Measurements from ENCODE around the gene STK32C. TPM values are rescaled to one million over a fixed set of nuclear protein-coding genes. Genes with fewer than 3 reads are reported as not detected.

STK32C gene
- polyA plus RNA-seq, 1 donor from 2014 or later = 23.2 TPM

- H3K36me3 ChIP-seq (ENCODE audit: insufficient read depth, low read length) = no peaks in the 10 kb centered on the region
- peaks cover 9% of the 10 kb centered on the region for H3K79me2 ChIP-seq (replicated peaks; ENCODE audit: insufficient read depth, low read length)
- H2AFZ ChIP-seq (ENCODE audit: low read depth, low read length) = no peak overlapping the region
- no peaks in the 10 kb centered on the region for H3K9me3 ChIP-seq (ENCODE audit: low read length)
- H3K9ac ChIP-seq (ENCODE audit: low read length) = no peak overlapping the region
- H3K27me3 ChIP-seq (ENCODE audit: insufficient read depth, low read depth, low read length) = no peaks in the 10 kb centered on the region
- no peak overlapping the region for H3K4me2 ChIP-seq (ENCODE audit: low read length)
- H3K4me3 ChIP-seq (ENCODE audit: low read length) = no peak overlapping the region
- no peaks in the 10 kb centered on the region for H3F3A ChIP-seq (ENCODE audit: insufficient read depth, low read length, poor library complexity, severe bottlenecking)
- no peaks in the 10 kb centered on the region for H4K20me1 ChIP-seq (ENCODE audit: insufficient read depth)
- H3K9me2 ChIP-seq (ENCODE audit: insufficient read depth, low read length) = no peaks in the 10 kb centered on the region
- TF ChIP-seq POLR2AphosphoS5 (IDR thresholded peaks at IDR 0.05) (no peak), EP300 (conservative IDR thresholded peaks at IDR 0.05; ENCODE audit: poor library complexity, severe bottlenecking) (no peak), RAD21 (conservative IDR thresholded peaks at IDR 0.05) (no peak), EZH2 (IDR thresholded peaks at IDR 0.05; ENCODE audit: borderline replicate concordance, insufficient read depth, low read length, poor library complexity, severe bottlenecking) (no peak), CTCF (IDR thresholded peaks at IDR 0.05; ENCODE audit: poor library complexity, severe bottlenecking) (no peak), MXI1 (conservative IDR thresholded peaks at IDR 0.05; ENCODE audit: poor library complexity, severe bottlenecking) (no peak), TAF1 (IDR thresholded peaks at IDR 0.05; ENCODE audit: low read depth) (no peak), SMC3 (conservative IDR thresholded peaks at IDR 0.05; ENCODE audit: poor library complexity) (no peak)
- TF ChIP-seq, protein P1, sequence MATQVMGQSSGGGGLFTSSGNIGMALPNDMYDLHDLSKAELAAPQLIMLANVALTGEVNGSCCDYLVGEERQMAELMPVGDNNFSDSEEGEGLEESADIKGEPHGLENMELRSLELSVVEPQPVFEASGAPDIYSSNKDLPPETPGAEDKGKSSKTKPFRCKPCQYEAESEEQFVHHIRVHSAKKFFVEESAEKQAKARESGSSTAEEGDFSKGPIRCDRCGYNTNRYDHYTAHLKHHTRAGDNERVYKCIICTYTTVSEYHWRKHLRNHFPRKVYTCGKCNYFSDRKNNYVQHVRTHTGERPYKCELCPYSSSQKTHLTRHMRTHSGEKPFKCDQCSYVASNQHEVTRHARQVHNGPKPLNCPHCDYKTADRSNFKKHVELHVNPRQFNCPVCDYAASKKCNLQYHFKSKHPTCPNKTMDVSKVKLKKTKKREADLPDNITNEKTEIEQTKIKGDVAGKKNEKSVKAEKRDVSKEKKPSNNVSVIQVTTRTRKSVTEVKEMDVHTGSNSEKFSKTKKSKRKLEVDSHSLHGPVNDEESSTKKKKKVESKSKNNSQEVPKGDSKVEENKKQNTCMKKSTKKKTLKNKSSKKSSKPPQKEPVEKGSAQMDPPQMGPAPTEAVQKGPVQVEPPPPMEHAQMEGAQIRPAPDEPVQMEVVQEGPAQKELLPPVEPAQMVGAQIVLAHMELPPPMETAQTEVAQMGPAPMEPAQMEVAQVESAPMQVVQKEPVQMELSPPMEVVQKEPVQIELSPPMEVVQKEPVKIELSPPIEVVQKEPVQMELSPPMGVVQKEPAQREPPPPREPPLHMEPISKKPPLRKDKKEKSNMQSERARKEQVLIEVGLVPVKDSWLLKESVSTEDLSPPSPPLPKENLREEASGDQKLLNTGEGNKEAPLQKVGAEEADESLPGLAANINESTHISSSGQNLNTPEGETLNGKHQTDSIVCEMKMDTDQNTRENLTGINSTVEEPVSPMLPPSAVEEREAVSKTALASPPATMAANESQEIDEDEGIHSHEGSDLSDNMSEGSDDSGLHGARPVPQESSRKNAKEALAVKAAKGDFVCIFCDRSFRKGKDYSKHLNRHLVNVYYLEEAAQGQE (IDR thresholded peaks at IDR 0.05; ENCODE audit: borderline replicate concordance) = no peak
- no peak overlapping the region for H3K27ac ChIP-seq (ENCODE audit: low read length)
These were observed 113.7 kb downstream of the STK32C start for GRCh38 chr10:132193907-132194552.

GRCh38 chr10:132192991-132193665 is 114.6 kb downstream of the STK32C start:
- no peaks in the 10 kb centered on the region for H3K36me3 ChIP-seq (ENCODE audit: insufficient read depth, low read length)
- H3F3A ChIP-seq (ENCODE audit: insufficient read depth, low read length, poor library complexity, severe bottlenecking) = no peaks in the 10 kb centered on the region
- no peak overlapping the region for H3K4me3 ChIP-seq (ENCODE audit: low read length)
- no peak overlapping the region for H3K27ac ChIP-seq (ENCODE audit: low read length)
- no peak overlapping the region for H3K4me2 ChIP-seq (ENCODE audit: low read length)
- no peak overlapping the region for H3K9ac ChIP-seq (ENCODE audit: low read length)
- no peaks in the 10 kb centered on the region for H3K9me3 ChIP-seq (ENCODE audit: low read length)
- TF ChIP-seq RAD21 (conservative IDR thresholded peaks at IDR 0.05) (no peak), CTCF (IDR thresholded peaks at IDR 0.05; ENCODE audit: poor library complexity, severe bottlenecking) (no peak), MXI1 (conservative IDR thresholded peaks at IDR 0.05; ENCODE audit: poor library complexity, severe bottlenecking) (no peak), POLR2AphosphoS5 (IDR thresholded peaks at IDR 0.05) (no peak), TAF1 (IDR thresholded peaks at IDR 0.05; ENCODE audit: low read depth) (no peak), EP300 (conservative IDR thresholded peaks at IDR 0.05; ENCODE audit: poor library complexity, severe bottlenecking) (no peak), SMC3 (conservative IDR thresholded peaks at IDR 0.05; ENCODE audit: poor library complexity) (no peak), EZH2 (IDR thresholded peaks at IDR 0.05; ENCODE audit: borderline replicate concordance, insufficient read depth, low read length, poor library complexity, severe bottlenecking) (no peak)
- TF ChIP-seq, protein P1 (IDR thresholded peaks at IDR 0.05; ENCODE audit: borderline replicate concordance) = no peak
- H2AFZ ChIP-seq (ENCODE audit: low read depth, low read length) = no peak overlapping the region
- H3K79me2 ChIP-seq (replicated peaks; ENCODE audit: insufficient read depth, low read length) = peaks cover 18% of the 10 kb centered on the region
- H4K20me1 ChIP-seq (ENCODE audit: insufficient read depth) = peaks cover 6% of the 10 kb centered on the region
- no peaks in the 10 kb centered on the region for H3K9me2 ChIP-seq (ENCODE audit: insufficient read depth, low read length)
- no peaks in the 10 kb centered on the region for H3K27me3 ChIP-seq (ENCODE audit: insufficient read depth, low read depth, low read length)

All from neural cell (in vitro differentiated cells).